Measurements from ENCODE around the gene NPHP4. TPM values are rescaled to one million over a fixed set of nuclear protein-coding genes. Genes with fewer than 3 reads are reported as not detected.
"Not testable (repeated sequence)": the region's sequence is repeated elsewhere in the genome, so short reads cannot be mapped to it uniquely, and the experiment has no call there.

Gene NPHP4
- total RNA-seq, 1 donor from 2014 or later = 4.0 TPM

- DNase-seq (ENCODE audit: low read depth, low spot score) = no peak
Measured at GRCh38 chr1:5895446-5896406, 96.5 kb downstream of the NPHP4 start.

GRCh38 chr1:5893699-5894278 is 98.4 kb downstream of the NPHP4 start:
- not testable (repeated sequence) for DNase-seq (ENCODE audit: low read depth, low spot score)

- DNase-seq (ENCODE audit: low read depth, low spot score) = no peak
Measured at GRCh38 chr1:5892329-5892728, 99.9 kb downstream of the NPHP4 start.

GRCh38 chr1:5891736-5892135 is 100.5 kb downstream of the NPHP4 start:
- DNase-seq (ENCODE audit: low read depth, low spot score) = no peak

- no peak for DNase-seq (ENCODE audit: low read depth, low spot score)
Measured at GRCh38 chr1:5891137-5891536, 101.1 kb downstream of the NPHP4 start.

- DNase-seq (ENCODE audit: low read depth, low spot score) = no peak
Measured at GRCh38 chr1:5890346-5891106, 101.7 kb downstream of the NPHP4 start.

GRCh38 chr1:5889901-5890300 is 102.3 kb downstream of the NPHP4 start:
- no peak for DNase-seq (ENCODE audit: low read depth, low spot score)

GRCh38 chr1:5889462-5889861 is 102.8 kb downstream of the NPHP4 start:
- DNase-seq (ENCODE audit: low read depth, low spot score) = no peak

- DNase-seq (ENCODE audit: low read depth, low spot score) = no peak
Measured at GRCh38 chr1:5888606-5889211, 103.5 kb downstream of the NPHP4 start.

- DNase-seq (ENCODE audit: low read depth, low spot score) = no peak
Measured at GRCh38 chr1:5887971-5888361, 104.3 kb downstream of the NPHP4 start.

GRCh38 chr1:5887349-5887970 is 104.8 kb downstream of the NPHP4 start:
- no peak for DNase-seq (ENCODE audit: low read depth, low spot score)

GRCh38 chr1:5886541-5887348 is 105.5 kb downstream of the NPHP4 start:
- no peak for DNase-seq (ENCODE audit: low read depth, low spot score)

- no peak for DNase-seq (ENCODE audit: low read depth, low spot score)
Measured at GRCh38 chr1:5886140-5886483, 106.1 kb downstream of the NPHP4 start.

GRCh38 chr1:5885471-5886139 is 106.6 kb downstream of the NPHP4 start:
- DNase-seq (ENCODE audit: low read depth, low spot score) = no peak

GRCh38 chr1:5884110-5884509 is 108.1 kb downstream of the NPHP4 start:
- no peak for DNase-seq (ENCODE audit: low read depth, low spot score)

- DNase-seq (ENCODE audit: low read depth, low spot score) = no peak
Measured at GRCh38 chr1:5883129-5884048, 108.8 kb downstream of the NPHP4 start.

- no peak for DNase-seq (ENCODE audit: low read depth, low spot score)
Measured at GRCh38 chr1:5882367-5883128, 109.7 kb downstream of the NPHP4 start.
